ENCODE results near the gene PRDM11. TPM values are rescaled to one million over a fixed set of nuclear protein-coding genes. Genes with fewer than 3 reads are reported as not detected.

PRDM11 gene
- total RNA-seq, 1 donor from 2014 or later, result 60.2 TPM

DNA sequence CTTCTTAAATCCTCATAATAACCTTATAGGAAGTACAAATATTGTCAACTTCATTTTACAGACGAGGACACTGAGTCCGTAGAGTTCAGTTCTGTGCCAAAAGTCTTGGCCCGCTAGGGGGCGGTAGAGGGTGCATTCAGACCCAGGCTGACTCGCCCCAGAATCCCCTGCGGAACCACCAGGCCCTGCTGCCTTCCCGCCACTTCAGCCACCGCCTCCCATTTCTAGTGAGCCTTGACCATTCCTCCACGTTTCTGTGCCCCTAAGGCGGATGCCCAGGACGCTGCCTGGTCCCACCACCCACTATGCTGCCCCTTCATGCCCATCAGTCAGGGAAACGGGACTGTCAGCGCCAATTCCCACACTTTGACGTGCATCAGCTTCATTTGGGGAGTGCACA, 120.6 kb downstream of the PRDM11 start:
- DNase-seq (ENCODE audit: low spot score in 2 of 2, unreplicated experiment in 2 of 2), result no peak
- Mint-ChIP-seq H3K27ac (no peak overlapping the region), H3K27me3 (ENCODE audit: low read depth) (peaks cover 57% of the 10 kb centered on the region), H3K9me3 (peaks cover 8% of the 10 kb centered on the region), H3K4me3 (no peak overlapping the region), H3K4me1 (no peaks in the 10 kb centered on the region), H3K36me3 (no peaks in the 10 kb centered on the region)
- TF ChIP-seq, protein P1, sequence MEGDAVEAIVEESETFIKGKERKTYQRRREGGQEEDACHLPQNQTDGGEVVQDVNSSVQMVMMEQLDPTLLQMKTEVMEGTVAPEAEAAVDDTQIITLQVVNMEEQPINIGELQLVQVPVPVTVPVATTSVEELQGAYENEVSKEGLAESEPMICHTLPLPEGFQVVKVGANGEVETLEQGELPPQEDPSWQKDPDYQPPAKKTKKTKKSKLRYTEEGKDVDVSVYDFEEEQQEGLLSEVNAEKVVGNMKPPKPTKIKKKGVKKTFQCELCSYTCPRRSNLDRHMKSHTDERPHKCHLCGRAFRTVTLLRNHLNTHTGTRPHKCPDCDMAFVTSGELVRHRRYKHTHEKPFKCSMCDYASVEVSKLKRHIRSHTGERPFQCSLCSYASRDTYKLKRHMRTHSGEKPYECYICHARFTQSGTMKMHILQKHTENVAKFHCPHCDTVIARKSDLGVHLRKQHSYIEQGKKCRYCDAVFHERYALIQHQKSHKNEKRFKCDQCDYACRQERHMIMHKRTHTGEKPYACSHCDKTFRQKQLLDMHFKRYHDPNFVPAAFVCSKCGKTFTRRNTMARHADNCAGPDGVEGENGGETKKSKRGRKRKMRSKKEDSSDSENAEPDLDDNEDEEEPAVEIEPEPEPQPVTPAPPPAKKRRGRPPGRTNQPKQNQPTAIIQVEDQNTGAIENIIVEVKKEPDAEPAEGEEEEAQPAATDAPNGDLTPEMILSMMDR (IDR thresholded peaks at IDR 0.05; ENCODE audit: unreplicated experiment), result peak; percentile 62

DNA sequence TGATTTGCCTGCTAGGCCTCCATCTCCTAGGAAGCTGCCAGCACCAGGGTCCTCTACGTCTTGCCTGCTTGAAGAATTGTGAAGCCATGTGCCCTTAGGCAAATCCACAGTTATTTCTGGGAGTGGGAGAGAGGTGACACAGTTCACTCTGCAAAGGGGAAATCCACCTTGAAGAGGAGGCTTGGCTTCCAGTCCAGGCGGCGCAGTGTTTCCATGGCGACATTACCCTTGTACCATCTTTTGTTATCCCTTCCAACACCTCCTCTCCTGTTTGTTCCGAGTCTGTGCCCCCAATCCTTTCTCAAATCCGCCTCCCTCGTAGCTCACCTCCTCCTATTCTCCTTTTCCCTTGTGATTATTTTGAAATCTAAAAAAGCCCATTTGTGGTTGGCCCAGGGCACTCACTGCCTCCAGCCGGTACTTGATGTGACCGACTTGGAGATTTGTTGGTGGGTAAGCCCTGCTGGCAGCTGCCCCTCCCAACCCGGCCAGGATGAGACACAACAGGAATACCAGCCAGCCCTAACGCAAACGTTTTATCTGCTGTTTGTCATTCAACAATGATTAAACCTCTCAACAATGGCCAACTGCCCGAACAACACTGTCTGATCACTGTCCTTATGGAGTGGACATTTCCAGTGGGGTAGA, 121.3 kb downstream of the PRDM11 start:
- Mint-ChIP-seq H3K27ac (no peak overlapping the region), H3K4me1 (no peaks in the 10 kb centered on the region), H3K27me3 (ENCODE audit: low read depth) (peaks cover 61% of the 10 kb centered on the region), H3K4me3 (no peak overlapping the region), H3K9me3 (peaks cover 8% of the 10 kb centered on the region), H3K36me3 (no peaks in the 10 kb centered on the region)
- TF ChIP-seq, protein P1 (IDR thresholded peaks at IDR 0.05; ENCODE audit: unreplicated experiment), result no peak
- no peak for DNase-seq (ENCODE audit: low spot score in 2 of 2, unreplicated experiment in 2 of 2)

DNA sequence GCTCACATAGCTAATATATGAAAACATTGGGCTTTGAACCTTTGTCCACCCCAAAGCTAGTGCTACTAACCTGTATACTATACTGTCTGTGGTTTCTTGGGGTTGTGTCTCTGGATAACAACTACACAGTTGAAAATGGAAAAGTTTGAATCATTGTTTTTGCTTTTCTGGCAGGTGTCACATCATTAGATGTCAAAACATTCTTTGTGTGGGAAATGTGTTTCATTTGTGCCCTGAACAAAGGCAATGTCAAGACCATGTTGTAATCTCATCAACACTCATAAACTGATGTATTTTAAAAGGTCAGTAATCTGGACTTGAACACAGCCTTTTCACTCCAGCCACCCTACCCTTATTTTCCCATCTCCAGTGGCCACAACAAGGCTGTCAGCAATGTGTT, 123.2 kb downstream of the PRDM11 start:
- no peak overlapping the region for H3K27ac Mint-ChIP-seq
- H3K4me1 Mint-ChIP-seq, result no peaks in the 10 kb centered on the region
- DNase-seq (ENCODE audit: low spot score in 2 of 2, unreplicated experiment in 2 of 2), result no peak
- TF ChIP-seq, protein P1 (IDR thresholded peaks at IDR 0.05; ENCODE audit: unreplicated experiment), result no peak
- no peak overlapping the region for H3K4me3 Mint-ChIP-seq
- H3K9me3 Mint-ChIP-seq, result peaks cover 8% of the 10 kb centered on the region
- peaks cover 70% of the 10 kb centered on the region for H3K27me3 Mint-ChIP-seq (ENCODE audit: low read depth)
- H3K36me3 Mint-ChIP-seq, result no peaks in the 10 kb centered on the region

DNA sequence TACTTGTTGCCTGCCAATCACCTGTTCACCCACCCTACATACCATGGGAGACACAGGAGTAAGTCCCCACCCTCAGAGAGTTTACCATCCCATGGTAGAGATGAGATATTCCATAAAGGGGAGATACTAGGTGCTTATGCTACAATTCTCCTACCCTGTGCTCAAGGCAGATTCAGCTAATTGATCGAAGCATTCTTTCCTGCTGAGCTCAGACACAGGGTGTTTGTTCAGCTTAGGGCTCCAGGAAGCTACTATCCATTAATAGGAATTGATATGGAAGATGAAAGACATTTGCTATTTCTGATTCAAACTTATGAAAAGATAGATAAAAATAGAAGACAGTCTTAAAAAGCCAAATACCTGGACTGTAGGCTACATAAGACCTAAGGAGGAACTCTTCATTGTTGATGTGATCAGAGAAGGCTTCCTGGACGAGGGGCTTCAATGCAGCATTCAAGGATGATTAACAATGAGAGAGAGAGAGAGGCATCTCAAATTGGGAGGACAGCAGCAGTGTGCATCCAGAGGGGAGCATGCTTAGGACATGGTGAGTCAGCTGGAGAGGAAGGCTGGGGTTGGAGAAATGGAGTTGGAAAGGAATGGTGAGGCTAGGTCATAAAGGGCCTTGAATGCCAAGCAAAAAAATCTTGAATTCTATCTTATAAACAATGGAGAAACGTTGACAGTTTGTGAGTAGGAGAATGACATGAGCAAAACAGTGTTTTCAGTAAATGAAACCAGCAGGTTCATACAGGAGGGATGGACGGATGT, 124.7 kb downstream of the PRDM11 start:
- Mint-ChIP-seq H3K27me3 (ENCODE audit: low read depth) (peaks cover 81% of the 10 kb centered on the region), H3K36me3 (no peaks in the 10 kb centered on the region), H3K27ac (no peak overlapping the region), H3K4me1 (no peaks in the 10 kb centered on the region), H3K4me3 (no peak overlapping the region), H3K9me3 (peaks cover 4% of the 10 kb centered on the region)
- TF ChIP-seq, protein P1 (IDR thresholded peaks at IDR 0.05; ENCODE audit: unreplicated experiment), result no peak
- no peak for DNase-seq (ENCODE audit: low spot score in 2 of 2, unreplicated experiment in 2 of 2)

DNA sequence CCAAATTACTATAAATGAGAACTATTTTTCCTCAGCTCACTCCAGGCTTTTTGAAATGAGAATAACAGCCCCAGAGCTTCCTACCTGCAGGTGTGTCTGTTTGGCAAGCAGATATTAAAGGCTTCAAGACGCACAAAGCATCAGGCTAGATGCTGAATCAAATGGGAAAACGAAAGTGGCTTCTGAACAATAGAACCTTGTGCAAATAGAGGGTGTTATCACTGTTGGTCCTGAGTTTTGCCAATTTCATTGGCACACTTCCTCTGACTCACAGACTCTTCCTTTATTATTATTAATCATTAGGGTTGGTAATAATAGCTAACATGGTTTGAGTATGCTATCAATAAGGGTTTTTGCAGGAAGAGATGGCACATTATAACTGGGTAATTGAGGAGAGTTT, 126.3 kb downstream of the PRDM11 start:
- Mint-ChIP-seq H3K4me3 (no peak overlapping the region), H3K36me3 (no peaks in the 10 kb centered on the region), H3K9me3 (peaks cover 8% of the 10 kb centered on the region), H3K27me3 (ENCODE audit: low read depth) (peaks cover 80% of the 10 kb centered on the region), H3K4me1 (no peaks in the 10 kb centered on the region), H3K27ac (no peak overlapping the region)
- TF ChIP-seq, protein P1 (IDR thresholded peaks at IDR 0.05; ENCODE audit: unreplicated experiment), result no peak
- DNase-seq (ENCODE audit: low spot score in 2 of 2, unreplicated experiment in 2 of 2), result no peak
